GM21526 (cell line): ENCODE data around the gene LSS.
"Not testable (repeated sequence)": the region's sequence is repeated elsewhere in the genome, so short reads cannot be mapped to it uniquely, and the experiment has no call there.

Experiments used
- ATAC-seq: cut with Tn5 transposase; IDR thresholded peaks from one replicate; pipeline ENCODE4 v1.9.1; 2021; ENCODE audit warnings: moderate library complexity; ENCODE audit not compliant: unreplicated experiment, low FRiP score

Gene LSS

DNA sequence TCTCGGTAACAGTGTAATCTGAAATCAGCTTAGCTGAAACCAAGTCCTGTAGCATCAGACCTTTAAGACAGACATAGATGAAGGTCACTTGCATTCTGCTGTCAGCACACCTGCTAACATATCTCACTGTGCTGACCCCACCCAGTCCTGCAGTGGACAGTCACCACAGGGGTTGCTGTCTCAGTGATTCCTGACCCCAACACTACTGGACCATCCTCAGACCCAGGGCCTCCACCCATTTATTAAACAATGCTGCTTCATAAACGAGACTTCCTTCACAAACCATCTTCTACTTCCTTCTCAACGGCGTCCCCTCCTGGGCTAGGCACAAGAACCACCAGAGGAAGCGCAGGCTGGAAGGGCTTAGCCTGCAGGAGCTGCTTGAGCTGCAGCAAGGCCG lies 17.8 kb upstream of the LSS start:
- ATAC-seq = no peak

DNA sequence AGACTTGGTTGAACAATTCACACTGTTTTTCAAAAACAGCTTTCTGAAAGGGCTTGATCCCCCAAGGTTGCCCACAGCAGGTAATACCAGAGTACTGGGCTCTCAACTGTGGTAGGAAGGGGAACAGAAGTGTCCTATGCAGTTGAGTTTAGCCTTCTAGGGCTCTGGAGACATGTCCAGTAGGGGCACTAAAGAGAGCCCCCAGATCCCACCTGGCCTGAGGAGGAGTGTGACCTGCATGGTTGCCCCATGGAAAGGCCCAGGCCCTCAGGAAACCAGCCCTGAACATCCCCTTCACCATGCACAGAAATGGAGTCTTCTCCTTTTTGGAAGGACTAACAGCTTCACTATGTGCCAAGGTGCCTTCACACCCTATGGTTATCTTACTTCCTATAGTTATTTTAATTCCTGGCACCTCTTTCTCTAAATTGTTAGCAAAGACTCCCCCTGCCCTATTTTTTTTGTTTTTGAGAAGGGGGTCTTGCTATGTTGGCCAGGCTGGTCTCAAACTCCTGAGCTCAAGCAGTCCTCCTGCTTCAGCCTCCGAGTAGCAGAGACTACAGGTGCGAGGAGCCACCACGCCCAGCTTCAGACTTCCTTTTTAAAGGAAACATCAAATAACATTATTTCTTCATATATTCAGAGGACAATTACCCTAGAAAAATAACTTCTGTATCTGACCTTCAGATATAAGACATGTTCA lies 16.8 kb upstream of the LSS start:
- ATAC-seq = no peak

DNA sequence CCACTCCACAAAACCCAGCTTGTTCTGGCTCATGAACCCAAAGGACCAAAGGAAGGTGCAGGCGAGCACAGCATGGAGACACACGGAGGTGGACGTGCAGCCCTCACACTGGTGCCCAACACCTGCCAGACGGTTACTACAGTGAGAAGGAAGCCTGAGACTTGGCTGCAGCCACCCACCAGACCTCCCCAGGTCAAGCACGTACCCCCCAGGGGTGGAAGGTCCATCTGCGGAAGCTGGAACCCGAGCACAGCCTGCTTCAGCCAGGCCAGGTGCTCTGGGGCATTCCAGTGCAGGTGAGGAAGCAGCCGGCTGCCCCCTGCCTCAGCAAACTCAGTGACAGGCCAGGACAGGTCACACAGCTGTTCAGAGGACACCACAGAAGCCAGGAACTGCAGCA lies 16.0 kb upstream of the LSS start:
- ATAC-seq = no peak

DNA sequence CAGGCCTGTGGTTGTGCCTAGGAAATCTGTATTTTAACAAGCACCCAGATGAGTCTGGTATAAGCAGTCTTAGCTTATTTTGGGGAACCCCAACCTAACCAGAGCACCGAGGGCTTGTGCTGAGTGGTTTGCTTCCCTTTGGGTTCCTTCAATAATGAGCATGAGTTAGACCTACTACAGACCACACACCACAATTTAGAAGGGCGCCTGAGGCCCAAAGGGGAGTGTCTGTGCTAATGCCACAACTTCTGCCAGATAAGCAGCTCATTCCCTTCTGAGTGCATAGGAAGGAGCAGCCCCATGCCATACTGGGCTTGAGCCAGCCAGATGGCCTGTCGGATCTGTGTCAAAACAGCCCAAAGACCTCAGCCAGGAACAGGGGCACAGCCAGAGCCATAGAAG lies 15.4 kb upstream of the LSS start:
- ATAC-seq = no peak

DNA sequence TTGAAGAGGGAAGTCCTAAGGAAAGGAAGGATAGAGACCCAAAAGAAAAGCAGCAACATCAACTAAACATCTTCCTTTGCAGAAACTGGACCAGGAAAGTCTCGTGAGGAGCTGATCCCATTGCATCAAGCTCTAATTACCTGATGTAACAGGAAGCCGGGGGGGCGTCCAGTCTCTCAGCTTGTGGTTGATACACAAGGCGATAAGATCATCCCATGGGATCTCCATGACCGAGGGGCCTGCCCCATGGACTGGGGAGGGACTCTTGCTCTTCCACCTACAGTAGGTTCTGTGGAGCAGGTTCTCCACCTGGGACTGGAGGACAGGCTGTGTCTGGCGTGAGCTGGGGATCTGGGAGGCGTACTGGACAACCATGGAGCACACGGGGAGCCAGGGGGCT lies 14.8 kb upstream of the LSS start:
- no peak for ATAC-seq

DNA sequence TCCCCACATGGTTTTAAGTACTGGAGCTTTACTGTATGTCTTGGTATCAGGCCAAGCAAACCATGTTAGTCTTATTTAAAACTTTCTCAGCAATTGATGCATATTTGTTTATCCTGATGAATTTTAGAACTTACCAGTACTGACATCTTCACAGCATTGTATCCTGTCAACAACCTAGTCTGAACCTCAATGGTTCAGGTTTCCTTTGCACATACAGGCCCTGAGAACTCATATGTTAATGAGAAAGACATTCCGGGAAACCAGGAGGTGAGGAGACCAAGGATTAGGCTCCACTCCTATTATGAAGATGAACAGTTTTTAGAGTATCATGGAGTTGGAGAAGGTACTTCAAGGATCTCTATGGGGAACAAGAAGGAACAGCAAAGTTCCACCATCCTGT lies 13.0 kb upstream of the LSS start:
- not testable (repeated sequence) for ATAC-seq

DNA sequence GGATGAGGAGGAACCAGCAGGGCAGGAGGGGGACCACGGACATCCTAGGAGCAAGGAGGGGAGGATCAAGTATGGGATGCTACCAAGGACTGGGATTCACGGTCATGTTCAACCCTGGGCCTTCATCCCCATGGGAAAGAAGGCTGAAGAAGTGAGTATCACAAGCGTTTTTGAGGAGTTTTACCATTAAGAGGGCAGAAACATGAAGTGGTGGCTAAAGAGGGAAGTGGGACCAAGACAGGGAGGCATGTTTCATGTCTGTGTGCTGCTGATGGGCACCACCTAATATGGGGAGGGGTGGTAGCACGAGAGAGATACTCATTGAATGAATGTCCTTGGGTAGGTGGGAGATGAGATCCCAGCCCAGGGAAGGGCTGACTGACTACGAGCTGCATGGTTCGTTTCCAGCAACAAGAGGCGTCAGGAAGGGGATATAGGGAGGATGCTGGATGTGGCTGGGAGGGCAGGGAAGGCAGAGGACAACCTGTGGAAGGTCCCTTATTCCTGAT lies 11.3 kb upstream of the LSS start:
- no peak for ATAC-seq

DNA sequence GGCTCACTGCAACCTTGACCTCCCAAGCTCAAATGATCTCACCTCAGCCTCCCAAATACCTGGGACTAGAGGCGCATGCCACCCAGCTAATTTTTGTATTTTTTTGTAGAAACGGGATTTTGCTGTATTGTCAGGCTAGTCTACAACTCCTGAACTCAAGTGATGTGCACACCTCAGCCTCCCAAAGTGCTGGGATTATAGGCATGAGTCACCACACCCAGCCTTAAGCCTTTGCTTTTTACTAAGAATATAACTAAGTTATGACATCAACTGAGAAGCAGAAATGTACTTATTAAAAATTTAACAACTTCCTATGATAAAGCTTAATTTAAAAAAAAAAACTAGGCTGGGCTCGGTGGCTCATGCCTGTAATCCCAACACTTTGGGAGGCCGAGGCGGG lies 8.9 kb upstream of the LSS start:
- ATAC-seq = no peak

DNA sequence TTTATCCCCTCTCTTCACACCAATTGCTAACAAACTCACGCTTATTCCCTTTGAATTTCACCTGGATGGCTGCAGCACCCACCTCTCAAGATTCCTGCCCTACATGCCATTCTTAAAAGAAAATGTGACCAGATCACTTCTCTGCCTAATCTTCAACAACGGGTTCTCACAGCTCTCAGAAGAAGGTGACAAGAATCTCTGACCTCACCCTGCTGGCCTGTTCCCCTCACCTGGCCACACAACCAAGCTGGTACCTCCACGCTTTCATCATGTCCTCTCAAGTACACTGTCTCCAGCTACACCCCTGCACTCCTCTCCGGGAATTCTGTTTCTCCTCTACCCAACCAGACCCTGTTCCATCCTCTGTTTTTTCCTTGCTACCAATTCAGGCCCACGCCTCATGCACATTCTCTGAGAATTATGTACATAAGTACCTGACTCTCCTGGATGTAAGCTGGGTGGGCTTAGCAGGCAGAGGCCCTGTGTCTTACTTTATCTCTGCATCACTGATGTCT lies 5.9 kb upstream of the LSS start:
- no peak for ATAC-seq

DNA sequence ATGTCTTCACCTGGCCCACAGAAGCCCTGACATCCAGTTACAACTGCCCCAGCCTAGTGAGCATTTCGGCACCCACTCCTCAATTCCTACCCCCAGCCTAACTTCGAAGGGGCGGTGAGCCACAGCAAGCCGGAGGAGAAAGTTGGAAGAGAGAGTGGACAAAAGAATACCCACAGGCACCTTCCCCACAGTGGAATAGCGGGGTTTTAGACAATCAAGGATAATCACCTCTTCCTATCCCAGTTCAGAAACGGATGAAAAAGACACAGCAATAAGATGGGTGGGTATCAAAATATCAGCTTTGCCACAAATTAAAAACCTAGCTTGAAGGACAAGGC lies 1.3 kb upstream of the LSS start:
- ATAC-seq = no peak

DNA sequence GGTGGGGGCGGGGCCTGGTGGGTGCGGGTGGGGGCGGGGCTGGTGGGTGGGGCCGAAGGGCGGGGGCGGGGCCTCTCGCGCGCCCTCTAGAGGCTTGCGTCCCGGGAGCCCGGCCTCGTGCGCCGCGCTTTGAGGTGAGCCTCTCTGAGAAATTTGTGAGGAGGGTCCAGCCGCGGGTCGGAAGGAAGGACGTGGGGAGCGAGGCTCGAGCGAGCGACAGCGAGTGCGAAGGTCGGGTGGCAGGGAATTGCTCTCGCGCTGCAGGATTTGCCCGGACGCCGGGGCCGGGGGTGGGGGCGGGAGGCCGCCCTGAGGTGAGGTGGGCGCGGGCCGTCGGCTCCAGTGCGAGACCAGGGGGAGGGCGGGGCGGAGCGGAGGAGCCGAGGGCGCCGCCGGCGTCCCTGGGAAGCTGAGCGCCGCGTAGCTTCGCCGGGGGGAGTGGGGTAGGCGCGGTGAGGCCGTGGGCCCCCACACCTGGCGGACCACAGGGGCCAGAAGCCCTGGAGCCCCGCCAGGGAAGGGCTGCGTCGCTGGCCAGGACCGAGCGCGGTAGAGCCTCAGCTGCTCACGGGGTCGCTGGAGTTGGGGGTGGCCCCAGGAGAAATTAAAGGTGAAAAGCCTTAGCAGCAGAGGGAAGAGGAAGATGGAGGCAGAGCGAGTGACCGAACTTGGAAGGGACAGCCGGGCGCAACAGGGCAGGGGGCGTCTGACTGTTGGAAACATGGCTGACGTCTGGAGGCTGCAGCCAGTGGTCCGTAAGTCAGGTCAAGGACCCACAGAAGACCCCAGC lies 754 bp upstream of the LSS start:
- no peak for ATAC-seq

DNA sequence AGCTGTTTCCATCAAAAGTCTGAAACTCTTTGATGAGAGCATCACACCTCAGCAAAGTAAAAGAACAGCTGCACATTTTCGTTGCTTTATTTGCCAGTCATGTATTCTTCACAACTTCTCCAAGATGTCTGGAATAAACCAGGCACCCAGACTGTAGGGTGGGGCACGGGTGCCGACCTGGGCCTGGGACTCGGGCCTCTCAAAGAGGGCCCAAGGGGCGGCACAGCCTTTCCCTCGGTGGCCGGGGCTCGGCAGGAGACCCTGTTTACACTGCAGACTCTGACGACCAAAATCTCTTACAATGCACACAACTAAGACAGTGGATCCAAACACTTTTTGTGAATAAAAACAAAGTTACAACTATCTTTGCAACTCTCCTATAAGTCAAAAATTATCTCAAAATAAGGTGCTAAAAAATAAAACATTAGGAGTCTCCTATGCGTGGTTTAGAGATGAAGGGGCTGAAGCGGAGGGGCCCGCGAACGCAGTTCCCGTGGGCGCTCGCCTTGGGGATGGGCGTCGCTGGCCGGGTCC lies 696 bp downstream of the LSS start:
- ATAC-seq = no peak

DNA sequence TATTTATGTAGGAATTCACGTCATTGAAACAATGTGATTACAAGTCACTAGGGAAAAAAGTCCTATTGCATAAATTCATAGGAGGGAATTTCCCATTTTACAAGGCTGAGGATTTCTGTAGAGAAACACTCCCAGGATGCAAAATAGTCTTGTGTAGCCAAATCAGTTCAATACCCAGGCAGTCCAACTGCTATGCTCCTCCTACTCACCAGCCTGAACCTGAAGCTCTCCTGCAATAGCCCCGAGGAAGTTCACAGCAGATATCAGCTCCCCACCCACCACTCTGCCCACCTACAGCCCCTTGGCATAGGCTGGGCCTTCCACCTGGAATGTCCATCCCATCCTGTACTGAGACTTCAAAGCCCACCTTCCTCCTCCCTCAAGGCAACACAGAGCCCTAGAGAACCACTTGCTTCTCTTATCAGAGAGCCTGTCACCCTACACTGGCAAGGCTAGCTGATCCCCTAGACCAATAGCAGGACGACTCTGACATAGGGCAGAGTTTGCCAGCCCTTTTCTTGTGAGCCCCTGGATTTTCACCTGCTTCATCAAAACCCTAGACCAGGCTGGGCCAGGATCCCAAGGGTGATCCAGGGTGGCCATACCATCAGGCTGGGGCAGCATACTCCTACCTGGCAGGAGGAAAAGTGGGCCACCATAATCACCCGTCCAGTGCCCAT lies 1.5 kb downstream of the LSS start:
- no peak for ATAC-seq

DNA sequence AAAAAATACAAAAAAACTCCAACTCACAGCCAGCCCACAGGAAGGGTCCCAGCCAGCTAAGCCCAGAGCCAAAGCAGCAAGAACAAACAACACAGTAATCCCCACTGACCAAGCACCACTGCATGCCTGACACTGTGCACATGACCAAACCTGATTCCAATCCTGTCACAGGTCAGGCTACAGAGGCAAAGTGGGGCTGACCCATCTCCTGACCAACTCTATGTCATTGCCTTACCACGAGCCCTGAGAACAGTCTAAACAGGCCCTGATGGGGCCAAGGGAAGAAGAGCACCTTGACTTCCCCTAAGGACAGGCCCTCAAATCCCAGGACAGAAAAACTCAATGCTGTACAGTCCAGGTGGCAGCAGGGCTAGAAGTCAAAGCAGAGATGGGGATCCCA lies 2.4 kb downstream of the LSS start:
- ATAC-seq = no peak

DNA sequence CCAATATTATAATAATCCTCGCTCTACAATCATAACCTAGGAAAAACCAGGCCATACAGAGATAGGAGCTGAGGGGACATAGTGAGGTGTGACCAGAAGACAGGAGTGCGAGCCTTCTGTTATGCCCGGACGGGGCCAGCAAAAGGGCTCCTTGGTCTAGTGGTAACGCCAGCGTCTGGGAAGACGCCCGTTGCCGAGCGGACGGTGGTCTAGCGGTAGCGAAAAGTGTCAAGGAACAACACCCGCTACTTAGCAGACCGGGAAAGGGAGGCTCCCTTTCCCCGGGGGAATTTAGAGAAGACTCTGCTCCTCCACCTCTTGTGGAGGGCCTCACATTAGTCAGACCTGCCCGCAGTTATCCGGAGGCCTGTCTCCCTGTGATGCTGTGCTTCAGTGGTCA lies 4.9 kb downstream of the LSS start:
- not testable (repeated sequence) for ATAC-seq

DNA sequence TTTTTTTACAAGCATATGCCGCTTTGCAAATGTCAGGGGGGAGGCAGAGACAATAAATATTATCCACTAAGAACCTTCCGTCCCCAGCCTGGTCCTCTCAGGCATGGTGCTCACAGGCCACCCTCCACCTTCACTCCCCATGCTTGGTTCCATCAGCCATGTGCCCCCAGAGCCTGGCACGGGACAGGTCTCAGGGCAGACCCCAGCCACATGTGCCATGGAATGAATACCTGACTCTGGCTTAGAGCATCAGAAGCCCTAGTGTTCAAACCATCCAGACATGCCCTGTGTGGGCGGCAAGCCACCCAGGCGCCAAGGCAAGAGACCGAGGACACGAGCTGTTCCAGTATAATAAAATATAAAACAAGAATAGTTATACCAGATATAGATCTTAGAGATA lies 5.4 kb downstream of the LSS start:
- ATAC-seq = no peak

DNA sequence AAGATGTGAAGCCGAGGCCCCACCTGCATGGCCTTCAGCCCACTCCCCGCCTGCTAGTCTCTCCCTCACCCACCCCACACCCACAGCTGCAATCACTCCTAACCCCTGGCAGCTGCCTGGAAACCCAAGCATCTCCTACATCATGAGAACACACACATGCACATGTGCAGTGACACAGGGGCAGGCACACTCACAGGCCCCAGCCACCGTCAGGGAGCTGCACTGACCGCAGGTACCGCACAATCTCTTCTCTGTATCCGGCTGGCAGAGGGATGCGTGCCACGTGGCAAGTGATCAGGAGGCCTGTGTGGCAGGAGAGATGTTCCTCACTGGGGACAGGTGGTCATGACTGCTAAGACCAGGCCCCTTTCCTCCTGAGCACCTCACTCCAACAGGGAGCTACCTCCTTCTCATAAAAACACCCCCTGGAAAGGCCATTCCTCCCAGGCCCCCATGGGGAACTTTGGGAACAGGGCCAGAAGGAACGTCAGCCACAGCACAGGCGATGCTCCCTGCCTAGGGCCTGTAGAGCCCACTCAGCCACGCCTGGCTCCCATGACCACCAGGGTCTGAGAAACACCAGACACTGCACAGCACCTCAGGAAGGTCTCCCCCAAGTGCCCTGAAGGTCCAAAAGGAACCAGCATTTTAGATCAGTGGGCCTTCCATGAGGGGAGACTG lies 6.0 kb downstream of the LSS start:
- no peak for ATAC-seq

DNA sequence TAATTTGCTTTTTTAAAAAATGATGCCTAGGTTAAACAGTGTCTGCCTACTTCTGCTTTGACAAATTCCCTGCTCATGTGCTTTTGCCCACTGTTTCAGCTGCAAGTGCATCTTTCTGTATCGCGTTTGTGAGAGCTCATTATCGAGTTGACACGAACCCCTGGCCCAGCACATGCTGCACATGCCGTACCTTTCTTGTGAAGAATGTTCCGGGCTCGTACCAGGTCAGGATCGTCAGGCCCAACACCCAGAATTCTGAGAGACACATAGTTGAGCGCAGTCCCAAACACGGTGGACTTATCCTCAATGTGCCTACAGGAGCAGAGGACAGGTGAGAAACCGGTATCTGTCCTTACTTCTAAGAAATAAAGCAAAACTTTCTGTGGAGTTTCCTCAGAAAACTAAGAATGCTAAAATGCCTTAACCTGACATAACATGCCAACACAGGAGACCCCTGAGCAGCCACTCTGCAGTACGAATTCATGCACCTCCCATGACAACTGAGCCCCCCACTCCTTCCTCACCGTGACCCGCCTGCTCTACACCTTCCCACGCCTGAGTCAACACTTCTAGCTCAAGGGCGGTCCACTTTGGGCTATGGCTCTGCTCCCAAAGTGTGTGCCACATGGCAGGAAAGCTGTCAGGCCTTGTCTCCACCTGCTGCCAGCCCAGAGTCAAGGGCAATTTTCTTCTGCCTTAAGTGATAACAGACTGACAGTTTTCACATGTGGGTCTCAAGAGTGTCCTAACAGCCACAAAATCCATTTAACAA lies 6.7 kb downstream of the LSS start:
- ATAC-seq = no peak

DNA sequence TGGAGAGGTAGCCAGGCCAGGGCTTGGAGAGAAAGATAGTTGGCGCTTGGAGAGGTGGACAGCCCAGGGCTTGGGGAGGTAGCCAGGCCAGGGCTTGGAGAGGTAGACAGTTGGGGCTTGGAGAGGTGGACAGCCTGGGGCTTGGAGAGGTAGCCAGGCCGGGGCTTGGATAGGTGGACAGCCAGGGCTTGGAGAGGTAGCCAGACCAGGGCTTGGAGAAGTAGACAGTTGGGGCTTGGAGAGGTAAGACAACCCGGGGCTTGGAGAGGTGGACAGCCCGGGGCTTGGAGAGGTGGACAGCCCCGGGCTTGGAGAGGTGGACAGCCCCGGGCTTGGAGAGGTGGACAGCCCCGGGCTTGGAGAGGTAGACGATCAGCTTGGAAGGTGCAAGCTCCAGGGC lies 7.7 kb downstream of the LSS start:
- no peak for ATAC-seq

DNA sequence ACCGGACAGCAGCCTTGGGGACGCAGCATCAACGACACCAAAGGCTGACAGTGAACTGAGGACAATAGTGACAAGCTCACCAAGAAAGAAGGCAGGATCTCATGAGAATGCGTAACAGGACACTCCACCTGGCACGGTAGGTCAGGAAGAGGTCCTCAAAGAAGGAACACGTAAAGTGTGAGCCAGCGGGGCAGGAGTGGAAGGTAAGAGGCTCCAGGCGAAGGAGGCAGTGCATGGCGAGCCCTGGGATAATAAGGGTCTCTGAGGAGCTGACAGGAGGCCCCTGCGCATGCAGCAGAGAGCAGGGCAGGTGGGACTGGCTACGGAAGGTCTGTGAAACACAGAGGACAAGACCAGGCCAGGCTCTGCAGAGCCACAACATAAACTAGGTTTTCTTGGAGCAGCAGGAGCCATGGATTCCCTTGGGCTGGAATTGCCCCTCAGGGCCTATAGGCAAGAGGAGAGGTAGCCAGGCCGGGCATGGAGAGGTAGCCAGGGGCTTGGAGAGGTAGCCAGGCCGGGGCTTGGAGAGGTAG lies 8.2 kb downstream of the LSS start:
- ATAC-seq = no peak
